Loucy (cell line): ENCODE measurements around the gene TMEM156.

Experiments used
- H2AFZ ChIP-seq: fragments of 200-600 bp; sonication (generic); 2 replicates; pipeline ENCODE4 v1.6.0; 2016; ENCODE audit warnings: antibody characterized with exemption, mild to moderate bottlenecking, low read length, moderate library complexity
- H3F3A ChIP-seq: fragments of 200-600 bp; 2 replicates; pipeline ENCODE4 v1.6.0; 2016; ENCODE audit warnings: antibody characterized with exemption, low read depth, mild to moderate bottlenecking
- H3K27me3 ChIP-seq: fragments of 200-600 bp; sonication (generic); 2 replicates; pipeline ENCODE4 v1.6.1; 2014; ENCODE audit warnings: low read length, mild to moderate bottlenecking; ENCODE audit not compliant: insufficient read depth, poor library complexity, severe bottlenecking
- H3K36me3 ChIP-seq: fragments of 200-600 bp; sonication (generic); 2 replicates; pipeline ENCODE4 v1.6.1; 2016; ENCODE audit warnings: low read length; ENCODE audit not compliant: insufficient read depth
- H3K4me1 ChIP-seq: fragments of 200-600 bp; sonication (generic); 2 replicates; pipeline ENCODE4 v1.5.1; 2014; ENCODE audit warnings: low read length, mild to moderate bottlenecking; ENCODE audit not compliant: insufficient read depth, poor library complexity, severe bottlenecking
- H3K4me2 ChIP-seq: fragments of 200-600 bp; sonication (generic); 2 replicates; pipeline ENCODE4 v1.6.0; 2014; ENCODE audit warnings: antibody characterized with exemption, low read length, low read depth, mild to moderate bottlenecking; ENCODE audit not compliant: poor library complexity, severe bottlenecking
- H3K4me3 ChIP-seq: fragments of 200-600 bp; sonication (generic); 2 replicates; pipeline ENCODE4 v1.5.1; 2014; ENCODE audit warnings: low read length, mild to moderate bottlenecking, mixed read lengths; ENCODE audit not compliant: poor library complexity, severe bottlenecking
- H3K79me2 ChIP-seq: fragments of 200-600 bp; sonication (generic); 2 replicates; pipeline ENCODE4 v1.6.1; 2014; ENCODE audit warnings: low read length; ENCODE audit not compliant: insufficient read depth
- H3K9ac ChIP-seq: fragments of 200-600 bp; sonication (generic); 2 replicates; pipeline ENCODE4 v1.6.0; 2014; ENCODE audit warnings: mild to moderate bottlenecking, low read depth, low read length, moderate library complexity; ENCODE audit not compliant: poor library complexity, severe bottlenecking
- H3K9me2 ChIP-seq: fragments of 200-600 bp; sonication (generic); replicated peaks from 2 replicates; pipeline ENCODE4 v1.6.1; 2016; ENCODE audit warnings: low read depth, low read length, mixed read lengths
- H3K9me3 ChIP-seq: fragments of 200-600 bp; sonication (generic); 2 replicates; pipeline ENCODE4 v1.6.1; 2014; ENCODE audit warnings: mild to moderate bottlenecking, antibody characterized with exemption, low read length, low read depth; ENCODE audit not compliant: insufficient read depth
- H4K20me1 ChIP-seq: fragments of 200-600 bp; sonication (generic); 2 replicates; pipeline ENCODE4 v1.6.0; 2014; ENCODE audit warnings: antibody characterized with exemption, low read length, mild to moderate bottlenecking; ENCODE audit not compliant: insufficient read depth, poor library complexity, severe bottlenecking
- EZH2phosphoT487 ChIP-seq: fragments of 200-600 bp; IDR thresholded peaks from 2 replicates; pipeline ENCODE4 v1.6.1; 2018; ENCODE audit warnings: antibody characterized with exemption, mild to moderate bottlenecking, moderate library complexity, borderline replicate concordance
- TF ChIP-seq, protein P1 (sequence below): fragments of 200-600 bp; sonication (generic); conservative IDR thresholded peaks from 2 replicates; pipeline ENCODE4 v1.5.1; 2014; ENCODE audit warnings: mild to moderate bottlenecking, antibody characterized with exemption, low read length

TMEM156 gene

GRCh38 chr4:38930204-38930603 is 102.0 kb downstream of the TMEM156 start:
- Histone ChIP-seq H3K27me3 (no peaks in the 10 kb centered on the region), H3K36me3 (no peaks in the 10 kb centered on the region), H3K4me1 (no peaks in the 10 kb centered on the region)

GRCh38 chr4:38928974-38929373 is 103.2 kb downstream of the TMEM156 start:
- no peaks in the 10 kb centered on the region for H3K4me1 ChIP-seq
- H3K36me3 ChIP-seq: no peaks in the 10 kb centered on the region
- TF ChIP-seq EZH2phosphoT487: no peak
- TF ChIP-seq, protein P1, sequence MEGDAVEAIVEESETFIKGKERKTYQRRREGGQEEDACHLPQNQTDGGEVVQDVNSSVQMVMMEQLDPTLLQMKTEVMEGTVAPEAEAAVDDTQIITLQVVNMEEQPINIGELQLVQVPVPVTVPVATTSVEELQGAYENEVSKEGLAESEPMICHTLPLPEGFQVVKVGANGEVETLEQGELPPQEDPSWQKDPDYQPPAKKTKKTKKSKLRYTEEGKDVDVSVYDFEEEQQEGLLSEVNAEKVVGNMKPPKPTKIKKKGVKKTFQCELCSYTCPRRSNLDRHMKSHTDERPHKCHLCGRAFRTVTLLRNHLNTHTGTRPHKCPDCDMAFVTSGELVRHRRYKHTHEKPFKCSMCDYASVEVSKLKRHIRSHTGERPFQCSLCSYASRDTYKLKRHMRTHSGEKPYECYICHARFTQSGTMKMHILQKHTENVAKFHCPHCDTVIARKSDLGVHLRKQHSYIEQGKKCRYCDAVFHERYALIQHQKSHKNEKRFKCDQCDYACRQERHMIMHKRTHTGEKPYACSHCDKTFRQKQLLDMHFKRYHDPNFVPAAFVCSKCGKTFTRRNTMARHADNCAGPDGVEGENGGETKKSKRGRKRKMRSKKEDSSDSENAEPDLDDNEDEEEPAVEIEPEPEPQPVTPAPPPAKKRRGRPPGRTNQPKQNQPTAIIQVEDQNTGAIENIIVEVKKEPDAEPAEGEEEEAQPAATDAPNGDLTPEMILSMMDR: no peak
- H3K79me2 ChIP-seq: no peaks in the 10 kb centered on the region
- H3K4me2 ChIP-seq: no peak overlapping the region
- no peaks in the 10 kb centered on the region for H3K9me2 ChIP-seq
- H3K27me3 ChIP-seq: no peaks in the 10 kb centered on the region
- H3F3A ChIP-seq: no peaks in the 10 kb centered on the region
- H3K9ac ChIP-seq: no peak overlapping the region
- H3K9me3 ChIP-seq: no peaks in the 10 kb centered on the region
- no peaks in the 10 kb centered on the region for H4K20me1 ChIP-seq
- H2AFZ ChIP-seq: no peak overlapping the region
- H3K4me3 ChIP-seq: no peak overlapping the region

More at GRCh38 chr4:38930204-38930603, 102.0 kb downstream of the TMEM156 start:
- Histone ChIP-seq H3K79me2 (no peaks in the 10 kb centered on the region), H4K20me1 (no peaks in the 10 kb centered on the region), H3K4me3 (no peak overlapping the region), H3K9ac (no peak overlapping the region), H3K9me2 (no peaks in the 10 kb centered on the region), H2AFZ (no peak overlapping the region), H3F3A (no peaks in the 10 kb centered on the region), H3K9me3 (no peaks in the 10 kb centered on the region), H3K4me2 (no peak overlapping the region)
- no peak for TF ChIP-seq EZH2phosphoT487
- TF ChIP-seq, protein P1: no peak

GRCh38 chr4:38928568-38928967 is 103.6 kb downstream of the TMEM156 start:
- TF ChIP-seq EZH2phosphoT487: no peak
- TF ChIP-seq, protein P1: no peak
- Histone ChIP-seq H3K9me3 (no peaks in the 10 kb centered on the region), H3K9ac (no peak overlapping the region), H3K79me2 (no peaks in the 10 kb centered on the region), H3K9me2 (no peaks in the 10 kb centered on the region), H3F3A (no peaks in the 10 kb centered on the region), H2AFZ (no peak overlapping the region), H4K20me1 (no peaks in the 10 kb centered on the region), H3K27me3 (no peaks in the 10 kb centered on the region), H3K4me1 (no peaks in the 10 kb centered on the region), H3K36me3 (no peaks in the 10 kb centered on the region), H3K4me2 (no peak overlapping the region), H3K4me3 (no peak overlapping the region)
